DND-41 (cell line): Measurements from ENCODE around the gene PIK3CB.
"Not testable (repeated sequence)": the region's sequence is repeated elsewhere in the genome, so short reads cannot be mapped to it uniquely, and the experiment has no call there.

Source experiments
- ATAC-seq: fragments of 200-7000 bp; cut with Tn5 transposase; 3 replicates; pipeline ENCODE4 v1.9.1; 2021; ENCODE audit warnings: low read depth; ENCODE audit not compliant: insufficient read depth
- DNase-seq: peaks from one replicate; pipeline ENCODE4 v3.0.0-alpha.2; 2020
- H2AFZ ChIP-seq: 2 replicates; pipeline ENCODE4 v1.6.0; 2012; ENCODE audit warnings: low read depth, low read length
- H3K27ac ChIP-seq: 2 replicates; pipeline ENCODE4 v1.5.1; 2012; ENCODE audit warnings: low read length, inconsistent platforms
- H3K27me3 ChIP-seq: fragments of 200-600 bp; sonication (generic); 2 replicates; pipeline ENCODE4 v1.6.0; 2012; ENCODE audit warnings: low read length, mild to moderate bottlenecking, inconsistent platforms; ENCODE audit not compliant: insufficient read depth, poor library complexity
- H3K36me3 ChIP-seq: 2 replicates; pipeline ENCODE4 v1.5.1; 2012; ENCODE audit warnings: low read length, inconsistent platforms; ENCODE audit not compliant: insufficient read depth
- H3K4me1 ChIP-seq: 2 replicates; pipeline ENCODE4 v1.5.1; 2012; ENCODE audit warnings: mild to moderate bottlenecking, low read length; ENCODE audit not compliant: insufficient read depth
- H3K4me2 ChIP-seq: 2 replicates; pipeline ENCODE4 v1.6.0; 2012; ENCODE audit warnings: mild to moderate bottlenecking, moderate library complexity, low read length, inconsistent platforms; ENCODE audit not compliant: insufficient read depth
- H3K4me3 ChIP-seq, 2 experiments: fragments of 200-600 bp in 1 of 2; shearing (Covaris generic) in 1 of 2; 2 replicates each; pipeline ENCODE4 v1.5.1; 2012 to 2016; ENCODE audit warnings: inconsistent platforms in 2 of 2, low read length in 2 of 2, mild to moderate bottlenecking in 2 of 2, low read depth in 1 of 2, moderate library complexity in 1 of 2
- H3K79me2 ChIP-seq: 2 replicates; pipeline ENCODE4 v1.6.0; 2012; ENCODE audit warnings: low read length, inconsistent platforms; ENCODE audit not compliant: insufficient read depth
- H3K9ac ChIP-seq: 2 replicates; pipeline ENCODE4 v1.6.0; 2012; ENCODE audit warnings: low read depth, mild to moderate bottlenecking, inconsistent platforms, low read length, moderate library complexity
- H3K9me3 ChIP-seq: 2 replicates; pipeline ENCODE4 v1.5.1; 2012; ENCODE audit warnings: low read length, moderate library complexity, mild to moderate bottlenecking, inconsistent platforms; ENCODE audit not compliant: insufficient read depth, severe bottlenecking
- H4K20me1 ChIP-seq: 2 replicates; pipeline ENCODE4 v1.6.0; 2012; ENCODE audit warnings: low read length; ENCODE audit not compliant: insufficient read depth
- EZH2 ChIP-seq: IDR thresholded peaks from 3 replicates; pipeline ENCODE4 v1.6.1; 2012; ENCODE audit warnings: borderline replicate concordance, low read depth, mild to moderate bottlenecking, moderate library complexity, low read length, inconsistent platforms; ENCODE audit not compliant: severe bottlenecking
- TF ChIP-seq, protein P1 (sequence below): IDR thresholded peaks from 2 replicates; pipeline ENCODE4 v1.5.1; 2012; ENCODE audit warnings: borderline replicate concordance, low read length, moderate library complexity, mild to moderate bottlenecking; ENCODE audit not compliant: poor library complexity, severe bottlenecking; ENCODE audit errors: extremely low read depth

The PIK3CB gene

DNA sequence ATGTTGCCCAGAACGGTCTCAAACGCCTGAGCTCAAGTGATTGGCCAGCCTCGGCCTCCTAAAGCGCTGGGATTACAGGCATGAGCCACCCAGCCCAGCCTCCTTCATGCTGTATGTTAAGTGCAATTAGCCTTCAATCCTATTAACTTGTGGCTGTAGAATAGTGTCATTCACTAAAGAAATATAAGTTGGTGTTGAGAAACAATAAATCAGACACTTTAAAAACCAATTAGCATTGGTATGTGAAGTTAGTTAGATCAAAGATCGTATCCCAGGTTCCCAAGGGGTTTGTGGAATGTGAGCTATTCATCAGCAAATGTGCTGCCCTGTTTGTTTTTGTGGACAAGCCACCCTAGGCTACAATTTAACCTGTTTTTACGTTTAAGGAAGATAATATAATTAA lies 11.0 kb upstream of the PIK3CB start:
- DNase-seq (no peak), ATAC-seq (no peak)
- Histone ChIP-seq H3K4me1 (no peaks in the 10 kb centered on the region), H3K9ac (no peak overlapping the region), H3K4me2 (no peak overlapping the region), H3K36me3 (no peaks in the 10 kb centered on the region), H4K20me1 (no peaks in the 10 kb centered on the region), H2AFZ (no peak overlapping the region), H3K4me3 (no peak overlapping the region), H3K9me3 (no peaks in the 10 kb centered on the region), H3K27me3 (no peaks in the 10 kb centered on the region), H3K27ac (no peak overlapping the region), H3K79me2 (no peaks in the 10 kb centered on the region)
- TF ChIP-seq, protein P1, sequence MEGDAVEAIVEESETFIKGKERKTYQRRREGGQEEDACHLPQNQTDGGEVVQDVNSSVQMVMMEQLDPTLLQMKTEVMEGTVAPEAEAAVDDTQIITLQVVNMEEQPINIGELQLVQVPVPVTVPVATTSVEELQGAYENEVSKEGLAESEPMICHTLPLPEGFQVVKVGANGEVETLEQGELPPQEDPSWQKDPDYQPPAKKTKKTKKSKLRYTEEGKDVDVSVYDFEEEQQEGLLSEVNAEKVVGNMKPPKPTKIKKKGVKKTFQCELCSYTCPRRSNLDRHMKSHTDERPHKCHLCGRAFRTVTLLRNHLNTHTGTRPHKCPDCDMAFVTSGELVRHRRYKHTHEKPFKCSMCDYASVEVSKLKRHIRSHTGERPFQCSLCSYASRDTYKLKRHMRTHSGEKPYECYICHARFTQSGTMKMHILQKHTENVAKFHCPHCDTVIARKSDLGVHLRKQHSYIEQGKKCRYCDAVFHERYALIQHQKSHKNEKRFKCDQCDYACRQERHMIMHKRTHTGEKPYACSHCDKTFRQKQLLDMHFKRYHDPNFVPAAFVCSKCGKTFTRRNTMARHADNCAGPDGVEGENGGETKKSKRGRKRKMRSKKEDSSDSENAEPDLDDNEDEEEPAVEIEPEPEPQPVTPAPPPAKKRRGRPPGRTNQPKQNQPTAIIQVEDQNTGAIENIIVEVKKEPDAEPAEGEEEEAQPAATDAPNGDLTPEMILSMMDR = no peak
- no peak for TF ChIP-seq EZH2

DNA sequence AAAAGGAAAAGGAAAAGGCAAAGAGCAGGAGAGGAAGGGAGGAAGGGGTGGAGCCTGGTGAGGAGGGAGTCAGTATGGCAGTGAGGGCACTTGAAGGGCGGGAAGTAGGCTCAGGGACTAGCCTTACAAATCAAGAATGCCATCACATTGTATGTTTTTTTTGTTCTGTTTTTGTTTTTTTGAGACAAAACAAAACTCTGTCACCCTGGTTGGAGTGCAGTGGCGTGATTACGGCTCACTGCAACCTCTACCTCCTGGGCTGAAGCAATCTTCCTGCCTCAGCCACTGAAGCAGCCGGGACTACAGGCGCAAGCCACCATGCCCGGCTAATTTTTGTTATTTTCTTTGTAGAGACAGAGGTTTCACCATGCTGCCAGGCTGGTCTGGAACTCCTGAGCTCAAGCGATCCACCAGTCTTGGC lies 10.5 kb upstream of the PIK3CB start:
- no peaks in the 10 kb centered on the region for H3K9me3 ChIP-seq
- no peak for ATAC-seq
- TF ChIP-seq EZH2 = no peak
- TF ChIP-seq, protein P1 = no peak
- no peaks in the 10 kb centered on the region for H3K4me1 ChIP-seq
- no peak overlapping the region for H3K27ac ChIP-seq
- no peaks in the 10 kb centered on the region for H3K27me3 ChIP-seq
- H3K9ac ChIP-seq = no peak overlapping the region
- H3K4me3 ChIP-seq = no peak overlapping the region
- no peaks in the 10 kb centered on the region for H3K36me3 ChIP-seq
- no peak overlapping the region for H2AFZ ChIP-seq
- no peak for DNase-seq
- H3K79me2 ChIP-seq = no peaks in the 10 kb centered on the region
- no peaks in the 10 kb centered on the region for H4K20me1 ChIP-seq
- no peak overlapping the region for H3K4me2 ChIP-seq

DNA sequence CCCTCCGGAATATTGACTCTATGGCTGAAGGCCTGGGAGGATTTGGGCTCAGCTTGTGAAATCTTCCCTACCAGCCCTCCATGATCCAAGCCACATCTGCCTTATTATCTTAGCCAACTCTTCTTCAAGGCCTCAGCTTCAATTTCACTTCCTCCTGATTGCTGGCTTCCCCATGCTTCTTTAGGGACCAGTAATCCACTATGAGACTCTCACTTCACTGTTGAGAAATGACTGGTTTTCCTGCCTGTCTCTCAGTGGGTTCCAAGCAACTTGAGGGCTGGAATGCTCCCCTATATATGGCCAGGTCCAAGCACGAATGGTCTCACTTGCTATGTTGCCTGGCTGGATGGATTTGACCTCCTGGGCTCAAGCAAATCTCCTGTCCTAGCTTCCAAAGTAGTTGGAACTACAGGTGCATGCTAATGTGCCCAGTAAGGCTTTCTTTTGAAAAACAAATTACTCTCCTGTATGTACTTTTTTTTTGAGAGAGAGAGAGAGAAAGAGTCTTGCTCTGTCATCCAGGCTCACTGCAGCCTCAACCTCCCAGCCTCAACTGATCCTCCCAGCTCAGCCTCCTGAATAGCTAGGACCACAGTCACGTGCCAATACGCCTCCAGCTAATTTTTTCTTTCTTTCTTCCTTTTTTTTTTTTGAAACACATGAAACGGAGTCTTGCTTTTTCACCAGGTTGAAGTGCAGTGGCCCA lies 7.9 kb upstream of the PIK3CB start:
- TF ChIP-seq EZH2 = no peak
- TF ChIP-seq, protein P1 = no peak
- Histone ChIP-seq H4K20me1 (no peaks in the 10 kb centered on the region), H3K27ac (no peak overlapping the region), H2AFZ (no peak overlapping the region; the same call in 1 of the 2 replicates), H3K9me3 (no peaks in the 10 kb centered on the region), H3K4me1 (no peaks in the 10 kb centered on the region), H3K79me2 (no peaks in the 10 kb centered on the region), H3K36me3 (no peaks in the 10 kb centered on the region), H3K4me2 (no peak overlapping the region), H3K4me3 (no peak overlapping the region), H3K27me3 (no peaks in the 10 kb centered on the region), H3K9ac (no peak overlapping the region)
- ATAC-seq (no peak), DNase-seq (no peak)

DNA sequence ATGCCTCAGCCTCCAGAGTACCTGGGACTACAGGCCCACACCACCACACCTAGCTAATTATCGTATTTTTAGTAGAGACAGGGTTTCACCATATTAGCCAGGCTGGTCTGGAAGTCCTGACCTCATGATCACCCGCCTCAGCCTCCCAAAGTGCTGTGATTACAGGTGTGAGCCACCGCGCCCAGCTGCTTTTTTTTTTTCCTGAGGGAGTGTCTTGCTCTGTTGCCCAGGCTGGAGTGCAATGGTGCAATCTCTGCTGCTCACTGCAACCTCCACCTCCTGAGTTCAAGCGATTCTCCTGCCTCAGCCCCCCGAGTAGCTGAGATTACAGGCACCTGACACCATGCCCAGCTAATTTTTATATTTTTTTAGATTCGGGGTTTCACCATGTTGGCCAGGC lies 3.7 kb upstream of the PIK3CB start:
- not testable (repeated sequence) for H3K4me2 ChIP-seq, H3K27me3 ChIP-seq, H3K27ac ChIP-seq, H3K4me3 ChIP-seq, ATAC-seq, H3K9ac ChIP-seq, H4K20me1 ChIP-seq, H3K9me3 ChIP-seq, H2AFZ ChIP-seq, H3K36me3 ChIP-seq, DNase-seq
- peaks cover 20% of the 10 kb centered on the region for H3K79me2 ChIP-seq
- peaks cover 21% of the 10 kb centered on the region for H3K4me1 ChIP-seq

DNA sequence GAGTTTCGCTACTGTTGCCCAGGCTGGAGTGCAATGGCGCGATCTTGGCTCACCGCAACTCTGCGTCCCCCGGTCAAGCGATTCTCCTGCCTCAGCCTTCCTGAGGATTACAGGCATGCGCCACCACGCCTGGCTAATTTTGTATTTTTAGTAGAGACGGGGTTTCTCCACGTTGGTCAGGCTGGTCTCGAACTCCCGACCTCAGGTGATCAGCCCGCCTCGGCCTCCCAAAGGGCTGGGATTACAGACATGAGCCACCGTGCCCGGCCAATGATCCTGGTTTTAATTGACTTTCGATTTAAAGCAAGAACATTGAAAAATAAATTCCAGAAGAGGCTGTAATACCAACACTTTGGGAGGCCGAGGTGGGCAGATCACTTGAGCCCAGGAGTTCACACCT lies 1.1 kb upstream of the PIK3CB start:
- Histone ChIP-seq H3K9ac (0 out of 2 replicates have a peak overlapping the region, but pooled peaks have one; percentile 89), H3K79me2 (peaks cover 43% of the 10 kb centered on the region), H2AFZ (peak overlapping the region; percentile 42; the same call in 1 of the 2 replicates), H3K4me2 (peak overlapping the region; percentile 74), H3K4me3 (peak overlapping the region in 1 of 2 experiments; percentile 97; a peak in 1 of 4 replicates), H3K4me1 (peaks cover 37% of the 10 kb centered on the region)
- ATAC-seq, H3K36me3 ChIP-seq, DNase-seq, H4K20me1 ChIP-seq, H3K9me3 ChIP-seq, H3K27ac ChIP-seq, H3K27me3 ChIP-seq: not testable (repeated sequence)
